HepG2 (cell line): ENCODE measurements around the gene INSYN2B. TPM values are rescaled to one million over a fixed set of nuclear protein-coding genes. Genes with fewer than 3 reads are reported as not detected.

ENCODE experiments used
- ATAC-seq: fragments of 200-7000 bp; cut with Tn5 transposase; 3 replicates; pipeline ENCODE4 v1.9.1; 2020; ENCODE audit warnings: mild to moderate bottlenecking, moderate library complexity
- BruUV-seq: library from RNA; stranded (reverse); fragments of 400-500 nt; replicated peaks from 2 replicates; lab custom pipeline; 2021; lab: Mats Ljungman, UMichigan
- CTCF ChIA-PET: fragments of 300-600 bp; formaldehyde crosslinking; extraction: SDS; loops from one replicate; lab custom pipeline; 2021; ENCODE audit warnings: low total read pairs, inconsistent platforms, low intra/inter-chr PET ratio; lab: Yijun Ruan, JAX
- POLR2A ChIA-PET: fragments of 350-600 bp; sonication (Branson Sonifier 250); formaldehyde crosslinking; loops from one replicate; lab custom pipeline; 2020; ENCODE audit warnings: antibody characterized with exemption, inconsistent platforms; lab: Yijun Ruan, JAX
- DNase-seq: peaks from one replicate; pipeline ENCODE4 v3.0.0-alpha.2; 2015; ENCODE audit warnings: low spot score
- FAIRE-seq: peaks from 3 replicates; lab custom pipeline; 2011; peaks lifted over from hg19 to GRCh38; lab: Jason Lieb, UNC
- H2AFZ ChIP-seq: one replicate; pipeline ENCODE4 v1.6.1; 2011; ENCODE audit warnings: low read length, inconsistent platforms
- H3K27ac ChIP-seq: fragments of 300-600 bp; 3 replicates; pipeline ENCODE4 v1.8.0; 2011; ENCODE audit warnings: mixed run types, mild to moderate bottlenecking, mixed read lengths, low read length, inconsistent platforms; ENCODE audit not compliant: insufficient read depth; ENCODE audit errors: extremely low read length
- H3K27me3 ChIP-seq, 2 experiments: fragments of 200-600 bp in 1 of 2; 2 replicates in 1 of 2; 3 replicates in 1 of 2; pipeline versions ENCODE4 v1.6.0 to v1.8.0; 2011; ENCODE audit warnings: low read length in 2 of 2, mild to moderate bottlenecking in 2 of 2, moderate library complexity in 2 of 2, inconsistent platforms in 1 of 2; ENCODE audit not compliant: insufficient read depth in 2 of 2, control insufficient read depth in 1 of 2
- H3K36me3 ChIP-seq, 2 experiments: fragments of 200-600 bp in 1 of 2; replicated peaks in 1 of 2; 2 replicates in 1 of 2; 3 replicates in 1 of 2; pipeline versions ENCODE4 v1.5.1 to v1.8.0; 2011; ENCODE audit warnings: low read length in 2 of 2, inconsistent platforms in 1 of 2; ENCODE audit not compliant: insufficient read depth in 2 of 2, control insufficient read depth in 1 of 2
- H3K4me1 ChIP-seq: 2 replicates; pipeline ENCODE4 v1.5.1; 2012; ENCODE audit warnings: low read length, inconsistent platforms; ENCODE audit not compliant: insufficient read depth
- H3K4me2 ChIP-seq: 2 replicates; pipeline ENCODE4 v1.6.0; 2011; ENCODE audit warnings: low read depth, low read length, inconsistent platforms
- H3K4me3 ChIP-seq, 3 experiments: fragments of 200-600 bp in 1 of 3; sonication (generic), shearing (Covaris generic) in 1 of 3; replicated peaks in 1 of 3; 2 replicates each; pipeline ENCODE4 v1.5.1; 2011 to 2016; ENCODE audit warnings: low read length in 3 of 3, inconsistent platforms in 2 of 3, low read depth in 2 of 3, mild to moderate bottlenecking in 2 of 3, control low read depth in 1 of 3, mixed read lengths in 1 of 3; ENCODE audit not compliant: insufficient read depth in 1 of 3
- H3K79me2 ChIP-seq: one replicate; pipeline ENCODE4 v1.6.1; 2011; ENCODE audit warnings: low read length, inconsistent platforms; ENCODE audit not compliant: insufficient read depth
- H3K9ac ChIP-seq: 2 replicates; pipeline ENCODE4 v1.6.0; 2011; ENCODE audit warnings: mild to moderate bottlenecking, low read depth, low read length, inconsistent platforms; ENCODE audit not compliant: insufficient read depth
- H3K9me3 ChIP-seq: 2 replicates; pipeline ENCODE4 v1.5.1; 2012; ENCODE audit warnings: mild to moderate bottlenecking, low read length
- H4K20me1 ChIP-seq: 2 replicates; pipeline ENCODE4 v1.6.0; 2011; ENCODE audit warnings: inconsistent platforms, mild to moderate bottlenecking, low read length, moderate library complexity; ENCODE audit not compliant: insufficient read depth
- BCL6 ChIP-seq: IDR thresholded peaks from 2 replicates; pipeline ENCODE4 v1.6.1; 2016; ENCODE audit warnings: missing genetic modification reagents, missing compliant biosample characterization
- FLYWCH1 ChIP-seq: sonication (generic); formaldehyde crosslinking; IDR thresholded peaks from 2 replicates; pipeline ENCODE4 v1.8.1; 2023; ENCODE audit warnings: mild to moderate bottlenecking, missing genetic modification reagents
- FOXA1 ChIP-seq, 2 experiments: fragments of 450-650 bp in 1 of 2; sonication (generic) in 1 of 2; formaldehyde crosslinking in 1 of 2; IDR thresholded peaks; 2 replicates each; pipeline versions ENCODE4 v1.4.0 to v1.6.1; 2016 to 2020; ENCODE audit warnings: missing genetic modification reagents in 1 of 2
- GATA4 ChIP-seq: sonication (generic); IDR thresholded peaks from 2 replicates; pipeline ENCODE4 v1.6.1; 2016; ENCODE audit warnings: antibody characterized with exemption, low read depth, borderline replicate concordance
- ISX ChIP-seq: sonication (generic); formaldehyde crosslinking; conservative IDR thresholded peaks from 2 replicates; pipeline ENCODE4 v1.5.0; 2020; ENCODE audit warnings: missing genetic modification reagents
- NRL ChIP-seq: sonication (generic); formaldehyde crosslinking; IDR thresholded peaks from 2 replicates; pipeline ENCODE4 v1.5.0; 2020; ENCODE audit warnings: missing genetic modification reagents, mild to moderate bottlenecking, moderate library complexity, borderline replicate concordance
- PHF8 ChIP-seq: sonication (generic); formaldehyde crosslinking; IDR thresholded peaks from 2 replicates; pipeline ENCODE4 v1.5.0; 2020; ENCODE audit warnings: missing genetic modification reagents
- RAD51 ChIP-seq: fragments of 450-650 bp; IDR thresholded peaks from 2 replicates; pipeline ENCODE4 v1.6.1; 2016; ENCODE audit warnings: borderline replicate concordance
- SOX6 ChIP-seq, 2 experiments: fragments of 450-650 bp in 1 of 2; sonication (generic) in 1 of 2; formaldehyde crosslinking in 1 of 2; IDR thresholded peaks; 2 replicates each; pipeline versions ENCODE4 v1.4.0 to v1.6.1; 2017 to 2020; ENCODE audit warnings: antibody characterized with exemption in 1 of 2, mild to moderate bottlenecking in 1 of 2, missing genetic modification reagents in 1 of 2
- TBX3 ChIP-seq: fragments of 450-650 bp; IDR thresholded peaks from 2 replicates; pipeline ENCODE4 v1.6.1; 2017; ENCODE audit warnings: antibody characterized with exemption, mild to moderate bottlenecking, inconsistent platforms, borderline replicate concordance
- THAP11 ChIP-seq: IDR thresholded peaks from 2 replicates; pipeline ENCODE4 v1.6.1; 2016; ENCODE audit warnings: missing biosample characterization, missing genetic modification reagents
- ZNF124 ChIP-seq: sonication (generic); formaldehyde crosslinking; IDR thresholded peaks from 2 replicates; pipeline ENCODE4 v1.4.0; 2020; ENCODE audit warnings: missing genetic modification reagents
- ZNF333 ChIP-seq: sonication (generic); formaldehyde crosslinking; IDR thresholded peaks from 2 replicates; pipeline ENCODE4 v1.4.0; 2020; ENCODE audit warnings: mild to moderate bottlenecking, missing genetic modification reagents, borderline replicate concordance
- ZNF446 ChIP-seq: sonication (generic); formaldehyde crosslinking; IDR thresholded peaks from 2 replicates; pipeline ENCODE4 v1.5.0; 2020; ENCODE audit warnings: mild to moderate bottlenecking, missing genetic modification reagents
- ZNF510 ChIP-seq: sonication (generic); formaldehyde crosslinking; IDR thresholded peaks from 2 replicates; pipeline ENCODE4 v1.4.0; 2020; ENCODE audit warnings: low read depth, mild to moderate bottlenecking, missing genetic modification reagents
- ZNF766 ChIP-seq: sonication (generic); formaldehyde crosslinking; IDR thresholded peaks from 2 replicates; pipeline ENCODE4 v1.5.0; 2020; ENCODE audit warnings: missing genetic modification reagents, borderline replicate concordance
- ZNF777 ChIP-seq: sonication (generic); formaldehyde crosslinking; IDR thresholded peaks from 2 replicates; pipeline ENCODE4 v1.4.0; 2020; ENCODE audit warnings: missing genetic modification reagents
- ZNF850 ChIP-seq: sonication (generic); formaldehyde crosslinking; conservative IDR thresholded peaks from 2 replicates; pipeline ENCODE4 v1.9.0; 2021; ENCODE audit warnings: mild to moderate bottlenecking, missing genetic modification reagents
- WGBS: methylation state at CpG from one replicate; pipeline ENCODE4 v1.1.6; 2017; ENCODE audit warnings: low lambda C conversion rate; 5-methylcytosine and 5-hydroxymethylcytosine counted together
- in situ Hi-C: cut with HindIII; loops from 2 replicates; pipeline ENCODE4 v1.10.0; 2017; ENCODE audit warnings: low pct_unique_long_range_greater_than_20kb; ENCODE audit not compliant: extremely low pct_ligation_motif_present
- intact Hi-C: fragments of 100-400 bp; cut with micrococcal nuclease; formaldehyde crosslinking; loops from one replicate; pipeline ENCODE4 v1.10.0; 2022; ENCODE audit not compliant: unreplicated experiment
- polyA plus RNA-seq, 8 experiments: library from polyadenylated mRNA; depleted of rRNA in 3 of 8; stranded (reverse) in 7 of 8; unstranded in 1 of 8; fragments of >200 nt; fragmentation: Illumina TruSeq in 4 of 8; extraction: Trizol in 4 of 8; gene quantifications; 2 replicates each; pipeline versions ENCODE4 v1.2.1 to v1.2.3, GENCODE V29; 2011 to 2016; ENCODE audit warnings: low read depth in 4 of 8, missing spikeins in 1 of 8, mixed read lengths in 1 of 8; ENCODE audit not compliant: insufficient read depth in 1 of 8
- total RNA-seq, 5 experiments: library from RNA; depleted of rRNA; stranded (reverse); fragments of >200 nt; fragmentation: Illumina TruSeq; extraction: Trizol; gene quantifications; 2 replicates each; pipeline ENCODE4 v1.2.3, GENCODE V29; 2016; ENCODE audit warnings: low read depth in 1 of 5

Gene INSYN2B
- total and polyA plus RNA-seq, 2 of the 13 experiments (the other 11 are each of a cell fraction or from before 2014, with no cell fraction given), result not detected

DNA sequence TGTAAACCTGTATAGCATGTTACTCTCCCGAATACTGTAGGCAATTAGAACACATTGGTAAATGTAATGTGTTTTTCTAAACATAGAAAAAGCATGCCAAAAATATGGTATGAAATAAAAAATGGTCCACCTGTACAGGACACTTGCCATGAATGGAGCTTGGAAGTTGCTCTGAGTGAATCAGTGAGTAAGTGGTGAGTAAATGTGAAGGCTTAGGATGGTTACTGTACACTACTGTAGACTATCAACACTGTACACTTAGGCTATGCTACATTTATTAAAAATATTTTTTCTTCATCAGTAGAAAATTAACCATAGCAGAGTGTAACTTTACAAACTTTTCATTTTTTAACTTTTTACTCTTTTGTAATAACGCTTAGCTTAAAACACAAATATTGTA lies 41.9 kb downstream of the INSYN2B start:
- Histone ChIP-seq H3K36me3 (no peaks in the 10 kb centered on the region), H4K20me1 (no peaks in the 10 kb centered on the region), H3K27me3 (peaks cover 4% of the 10 kb centered on the region in 2 experiments; a peak in 3 of 5 replicates), H3K9me3 (no peaks in the 10 kb centered on the region), H3K27ac (no peak overlapping the region), H3K9ac (no peak overlapping the region), H2AFZ (no peak overlapping the region), H3K79me2 (no peaks in the 10 kb centered on the region), H3K4me3 (no peak overlapping the region), H3K4me2 (no peak overlapping the region), H3K4me1 (no peaks in the 10 kb centered on the region)
- DNase-seq (no peak), ATAC-seq (no peak), FAIRE-seq (no peak)
- in situ Hi-C loops, result no loop called here
- BruUV-seq, result no TSS peak
- POLR2A ChIA-PET, result no interaction called here
- no peak for TF ChIP-seq NRL (CRISPR knock-in tag)
- TF ChIP-seq SOX6 (IDR thresholded peaks at IDR 0.05), result no peak
- no peak for TF ChIP-seq SOX6 (CRISPR knock-in tag; IDR thresholded peaks at IDR 0.05)
- TF ChIP-seq PHF8, result no peak
- no peak for TF ChIP-seq ZNF777
- no peak for TF ChIP-seq FLYWCH1 (CRISPR knock-in tag)
- TF ChIP-seq ZNF124 (CRISPR knock-in tag), result no peak
- TF ChIP-seq THAP11 (CRISPR knock-in tag), result no peak
- TF ChIP-seq RAD51, result no peak
- TF ChIP-seq TBX3, result no peak
- TF ChIP-seq FOXA1 (IDR thresholded peaks at IDR 0.05), result no peak
- TF ChIP-seq FOXA1 (CRISPR knock-in tag; IDR thresholded peaks at IDR 0.05), result no peak
- intact Hi-C loops, result no loop called here
- CTCF ChIA-PET, result no interaction called here
- 45% methylated on average over 2 of the region's 2 CpGs for WGBS

DNA sequence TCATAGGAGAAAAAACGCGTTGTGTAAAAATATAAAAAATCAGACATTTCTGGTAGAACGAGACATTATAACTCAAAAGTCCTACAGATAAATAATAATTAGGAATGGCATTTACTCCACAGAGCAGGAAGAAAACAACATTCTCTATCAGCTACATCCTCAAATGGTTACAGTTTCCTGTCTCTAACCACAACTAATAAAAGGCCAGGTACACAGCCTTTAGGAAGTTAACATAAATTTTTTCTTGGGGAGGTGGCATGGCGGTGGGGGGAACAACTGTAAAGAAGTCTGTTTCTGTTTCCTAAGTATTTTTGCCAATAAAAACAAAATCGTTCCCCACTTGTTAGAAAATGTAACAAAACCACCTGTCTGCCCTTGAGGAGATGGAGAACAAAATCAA lies 44.5 kb downstream of the INSYN2B start:
- FAIRE-seq (no peak), ATAC-seq (no peak), DNase-seq (no peak)
- in situ Hi-C loops, result no loop called here
- no peaks in the 10 kb centered on the region for H3K4me1 ChIP-seq
- CTCF ChIA-PET, result no interaction called here
- H3K79me2 ChIP-seq, result no peaks in the 10 kb centered on the region
- no peak overlapping the region for H2AFZ ChIP-seq
- intact Hi-C loops, result no loop called here
- H4K20me1 ChIP-seq, result no peaks in the 10 kb centered on the region
- H3K9me3 ChIP-seq, result no peaks in the 10 kb centered on the region
- BruUV-seq, result no TSS peak
- WGBS, result 27% methylated on average over 5 of the region's 5 CpGs
- no peak overlapping the region for H3K27ac ChIP-seq
- H3K36me3 ChIP-seq, result no peaks in the 10 kb centered on the region
- peaks cover 4 to 6% of the 10 kb centered on the region in 2 experiments; a peak in 4 of 5 replicates for H3K27me3 ChIP-seq
- H3K4me2 ChIP-seq, result no peak overlapping the region
- H3K9ac ChIP-seq, result no peak overlapping the region
- POLR2A ChIA-PET, result no interaction called here
- H3K4me3 ChIP-seq, result no peak overlapping the region
- TF ChIP-seq ZNF446 (CRISPR knock-in tag), result no peak
- TF ChIP-seq GATA4, result no peak
- no peak for TF ChIP-seq BCL6 (CRISPR knock-in tag)
- TF ChIP-seq ZNF510 (CRISPR knock-in tag), result no peak
- no peak for TF ChIP-seq ZNF766
- TF ChIP-seq ZNF850 (CRISPR knock-in tag), result no peak
- no peak for TF ChIP-seq ZNF333 (CRISPR knock-in tag)
- no peak for TF ChIP-seq ISX
